Neural crest cell (in vitro differentiated cells): Measurements from ENCODE around the gene RABGAP1. TPM values are rescaled to one million over a fixed set of nuclear protein-coding genes. Genes with fewer than 3 reads are reported as not detected.
"Not testable (repeated sequence)": the region's sequence is repeated elsewhere in the genome, so short reads cannot be mapped to it uniquely, and the experiment has no call there.

Experiments used
- DNase-seq: peaks from one replicate; pipeline ENCODE4 v3.0.0; 2021; ENCODE audit warnings: low read depth, mixed read lengths, low spot score
- H3K27ac Mint-ChIP-seq: one replicate; pipeline ENCODE4 v1.8.0; 2021; ENCODE audit warnings: mild to moderate bottlenecking, mixed read lengths; ENCODE audit not compliant: unreplicated experiment
- H3K27me3 Mint-ChIP-seq: 2 replicates; pipeline ENCODE4 v1.8.0; 2021; ENCODE audit warnings: low read depth, mild to moderate bottlenecking, mixed read lengths
- H3K36me3 Mint-ChIP-seq: 2 replicates; pipeline ENCODE4 v1.8.0; 2021; ENCODE audit warnings: low read depth, mild to moderate bottlenecking, mixed read lengths
- H3K4me1 Mint-ChIP-seq: 2 replicates; pipeline ENCODE4 v1.8.0; 2021; ENCODE audit warnings: mixed read lengths
- H3K4me3 Mint-ChIP-seq: one replicate; pipeline ENCODE4 v1.8.0; 2021; ENCODE audit warnings: mild to moderate bottlenecking, mixed read lengths
- H3K9me3 Mint-ChIP-seq: 2 replicates; pipeline ENCODE4 v1.8.0; 2021; ENCODE audit warnings: mixed read lengths
- long read RNA-seq: library from polyadenylated mRNA; unstranded; transcript quantifications from one replicate; pipeline ENCODE4 v2.0.0, GENCODE V29; 2020
- total RNA-seq: library from RNA; stranded (reverse); gene quantifications from 2 replicates; pipeline ENCODE4 v1.2.1, GENCODE V29; 2021
- TF ChIP-seq, protein P1 (sequence below): fragments of 200-600 bp; sonication (generic); conservative IDR thresholded peaks from 2 replicates; pipeline ENCODE4 v1.5.0; 2021; ENCODE audit warnings: antibody characterized with exemption, mild to moderate bottlenecking

Gene RABGAP1
- total RNA-seq, result 54.9 and 59.5 TPM in 2 replicates
- long read RNA-seq, partial matches to known transcripts, result 37 of 77 reads
- long read RNA-seq, other reads (novel, unspliced or antisense), result 38 of 77 reads

DNA sequence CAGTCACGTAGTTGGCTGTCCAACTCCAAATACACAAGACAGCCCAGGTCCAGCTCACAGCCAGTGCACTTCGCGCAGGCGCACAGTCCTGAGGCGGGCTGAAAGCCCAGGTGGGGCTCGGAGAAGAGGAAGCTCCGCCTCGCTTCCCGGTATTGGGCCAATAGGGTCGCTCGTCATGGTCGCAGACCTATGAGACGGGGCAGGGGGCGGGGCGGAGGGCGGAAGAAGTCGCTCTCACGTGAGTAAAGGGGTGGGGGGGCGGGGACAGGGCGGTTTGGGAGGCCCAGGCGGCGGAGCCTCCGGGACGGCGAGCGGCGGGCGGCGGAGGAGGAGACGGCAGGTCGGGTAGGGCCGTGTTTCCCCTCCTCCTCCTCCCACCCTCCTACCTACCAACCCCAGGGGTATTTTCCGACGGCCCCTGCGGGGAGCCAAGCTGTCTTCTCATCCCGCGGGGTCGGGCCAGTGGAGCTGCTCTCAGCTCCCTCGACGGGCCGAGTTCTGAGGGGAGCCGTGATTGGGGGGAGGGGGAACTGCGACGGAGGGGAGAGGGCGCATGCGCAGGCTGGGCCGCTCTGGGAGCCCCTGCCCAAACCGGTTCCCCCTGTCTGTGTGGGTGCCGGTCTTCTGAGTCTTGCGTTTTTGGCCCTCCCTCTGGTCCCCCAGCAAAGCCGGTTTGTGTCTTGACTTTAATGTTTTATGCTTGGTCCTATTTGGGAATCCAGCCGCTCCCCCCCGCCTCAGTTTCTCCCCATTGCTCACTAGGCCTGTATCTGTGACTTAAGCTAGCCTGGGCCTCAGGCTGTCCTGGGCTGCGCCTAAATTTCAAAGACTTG lies at the start of gene RABGAP1:
TSS of gene RABGAP1 (plus strand) at position 272 of the 833 bp plus-strand sequence. CDS start 16,040 bp downstream, outside the sequence.
- Mint-ChIP-seq H3K9me3 (no peaks in the 10 kb centered on the region), H3K36me3 (peaks cover 7% of the 10 kb centered on the region), H3K4me3 (peak within 1 kb of the TSS; percentile 95), H3K4me1 (peaks cover 32% of the 10 kb centered on the region), H3K27ac (peak within 1 kb of the TSS; percentile 91), H3K27me3 (no peaks in the 10 kb centered on the region)
- TF ChIP-seq, protein P1, sequence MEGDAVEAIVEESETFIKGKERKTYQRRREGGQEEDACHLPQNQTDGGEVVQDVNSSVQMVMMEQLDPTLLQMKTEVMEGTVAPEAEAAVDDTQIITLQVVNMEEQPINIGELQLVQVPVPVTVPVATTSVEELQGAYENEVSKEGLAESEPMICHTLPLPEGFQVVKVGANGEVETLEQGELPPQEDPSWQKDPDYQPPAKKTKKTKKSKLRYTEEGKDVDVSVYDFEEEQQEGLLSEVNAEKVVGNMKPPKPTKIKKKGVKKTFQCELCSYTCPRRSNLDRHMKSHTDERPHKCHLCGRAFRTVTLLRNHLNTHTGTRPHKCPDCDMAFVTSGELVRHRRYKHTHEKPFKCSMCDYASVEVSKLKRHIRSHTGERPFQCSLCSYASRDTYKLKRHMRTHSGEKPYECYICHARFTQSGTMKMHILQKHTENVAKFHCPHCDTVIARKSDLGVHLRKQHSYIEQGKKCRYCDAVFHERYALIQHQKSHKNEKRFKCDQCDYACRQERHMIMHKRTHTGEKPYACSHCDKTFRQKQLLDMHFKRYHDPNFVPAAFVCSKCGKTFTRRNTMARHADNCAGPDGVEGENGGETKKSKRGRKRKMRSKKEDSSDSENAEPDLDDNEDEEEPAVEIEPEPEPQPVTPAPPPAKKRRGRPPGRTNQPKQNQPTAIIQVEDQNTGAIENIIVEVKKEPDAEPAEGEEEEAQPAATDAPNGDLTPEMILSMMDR, result no peak
- peak; percentile 91 for DNase-seq

DNA sequence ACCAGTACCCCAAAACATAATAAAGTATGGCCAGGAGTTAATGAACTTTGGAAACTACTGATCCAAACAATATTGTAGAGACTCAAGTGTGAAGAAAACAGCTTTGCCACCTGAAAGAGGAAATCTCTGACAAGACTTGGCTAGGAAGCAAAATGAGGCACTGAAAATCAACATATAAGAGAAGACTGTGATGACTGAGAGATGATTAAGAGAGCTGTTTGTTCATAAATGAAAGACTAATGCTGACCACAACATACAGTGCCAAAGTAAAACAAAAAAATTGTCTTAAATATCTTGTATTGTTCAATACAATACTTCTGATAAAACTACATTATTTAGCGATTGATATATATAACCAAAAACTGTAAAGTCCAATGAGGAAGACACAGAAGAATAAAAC lies 42.9 kb upstream of the RABGAP1 start:
- Mint-ChIP-seq H3K4me3 (no peak overlapping the region), H3K9me3 (no peaks in the 10 kb centered on the region), H3K27ac (no peak overlapping the region), H3K4me1 (peaks cover 16% of the 10 kb centered on the region), H3K27me3 (no peaks in the 10 kb centered on the region), H3K36me3 (no peaks in the 10 kb centered on the region)
- TF ChIP-seq, protein P1, result no peak
- DNase-seq, result no peak

DNA sequence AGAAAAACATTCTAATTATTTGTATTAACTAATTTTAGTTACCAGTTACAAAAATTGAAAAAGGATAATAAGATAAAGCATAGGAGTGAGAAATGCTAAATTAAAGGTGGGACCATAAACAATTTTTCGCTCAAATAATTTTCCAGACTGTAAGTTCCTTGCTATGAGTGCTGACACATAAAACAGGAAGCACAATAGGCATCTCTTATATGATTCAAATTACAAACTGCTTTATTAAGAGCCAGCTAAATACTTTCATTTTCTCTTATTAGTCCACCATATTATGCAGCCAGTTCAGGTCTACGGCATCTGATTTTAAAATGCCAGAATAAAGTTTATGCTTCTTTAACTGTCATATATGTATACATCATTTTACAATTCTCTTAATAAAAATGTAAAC lies 40.0 kb upstream of the RABGAP1 start:
- H3K27me3 Mint-ChIP-seq, result no peaks in the 10 kb centered on the region
- peaks cover 36% of the 10 kb centered on the region for H3K4me1 Mint-ChIP-seq
- TF ChIP-seq, protein P1, result no peak
- peaks cover 2% of the 10 kb centered on the region for H3K36me3 Mint-ChIP-seq
- no peak for DNase-seq
- no peak overlapping the region for H3K27ac Mint-ChIP-seq
- no peaks in the 10 kb centered on the region for H3K9me3 Mint-ChIP-seq
- peak overlapping the region; percentile 55 for H3K4me3 Mint-ChIP-seq

DNA sequence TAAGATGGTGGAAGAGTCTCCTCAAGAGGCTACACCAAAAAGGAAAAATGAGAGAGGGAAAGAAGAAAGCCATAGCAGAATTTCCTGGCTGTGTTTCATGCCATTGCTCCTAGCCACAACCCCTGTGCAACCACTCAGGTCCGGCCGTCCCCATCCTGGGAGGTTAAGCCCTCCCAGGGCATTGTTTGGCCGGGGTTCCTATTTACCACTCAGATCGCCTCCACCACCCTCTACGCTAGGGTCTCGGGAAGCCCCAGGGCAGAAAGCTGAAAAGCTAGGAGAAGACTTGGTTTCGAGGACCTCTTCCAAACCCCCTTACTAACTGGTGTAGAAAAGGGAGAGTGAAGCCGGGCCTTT lies 36.4 kb upstream of the RABGAP1 start:
- H3K4me1 Mint-ChIP-seq, result peaks cover 33% of the 10 kb centered on the region
- H3K9me3 Mint-ChIP-seq, result no peaks in the 10 kb centered on the region
- TF ChIP-seq, protein P1, result no peak
- H3K27ac Mint-ChIP-seq, result peak overlapping the region; percentile 98
- no peaks in the 10 kb centered on the region for H3K27me3 Mint-ChIP-seq
- DNase-seq, result peak; percentile 46
- peak overlapping the region; percentile 98 for H3K4me3 Mint-ChIP-seq
- H3K36me3 Mint-ChIP-seq, result peaks cover 2% of the 10 kb centered on the region

DNA sequence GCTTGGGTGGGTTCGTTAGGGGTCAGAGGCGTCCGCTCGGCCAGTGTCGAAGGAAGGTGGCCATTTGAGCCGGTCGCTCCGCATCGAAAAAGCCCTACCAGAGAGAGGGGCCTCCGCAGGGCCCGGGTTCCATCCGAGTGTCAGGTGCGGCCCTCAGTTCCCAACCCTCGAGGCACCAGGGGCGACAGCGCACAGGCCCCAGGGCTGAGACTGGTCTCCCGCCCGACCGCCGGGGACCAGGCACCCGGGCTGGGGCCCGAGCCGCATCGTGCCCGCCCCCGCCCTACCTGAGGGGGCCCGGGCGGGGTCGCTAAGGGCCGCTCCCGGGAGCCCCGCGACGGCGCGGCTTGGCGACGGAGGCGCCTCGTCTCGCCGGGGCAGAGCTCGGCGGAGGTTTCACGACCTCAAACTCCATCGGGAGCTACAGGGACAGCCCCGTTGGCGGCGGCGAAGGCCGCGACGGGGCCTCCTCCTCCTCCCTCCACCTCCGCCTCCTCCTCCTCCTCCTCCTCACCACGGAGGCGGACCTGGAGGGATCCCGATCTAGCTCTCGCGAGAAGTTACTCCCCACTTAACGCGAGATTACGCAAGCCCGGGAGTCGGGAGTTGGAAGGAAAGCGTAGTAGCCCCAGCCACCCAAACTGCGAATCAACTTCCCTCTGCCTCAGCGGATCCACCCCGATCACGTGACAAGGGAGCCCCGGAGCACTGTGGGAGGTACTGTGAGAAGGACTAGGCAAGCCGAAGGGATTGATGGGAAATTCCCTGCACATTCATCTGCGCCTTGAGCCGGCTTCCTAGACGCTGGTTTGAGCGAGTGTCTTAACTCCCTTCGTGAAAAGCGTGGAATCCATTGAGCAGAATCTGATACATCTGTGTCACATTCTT lies 35.8 kb upstream of the RABGAP1 start, which contains the start of gene RC3H2:
TSS of gene RC3H2 (minus strand) at position 537 of the 888 bp plus-strand sequence. CDS start 7,850 bp downstream, outside the sequence.
- Mint-ChIP-seq H3K27ac (peak within 1 kb of the TSS; percentile 99), H3K4me3 (peak within 1 kb of the TSS; percentile 98), H3K9me3 (no peaks in the 10 kb centered on the region), H3K36me3 (peaks cover 2% of the 10 kb centered on the region), H3K27me3 (no peaks in the 10 kb centered on the region), H3K4me1 (peaks cover 29% of the 10 kb centered on the region)
- peak; percentile 96 for DNase-seq
- TF ChIP-seq, protein P1, result no peak

DNA sequence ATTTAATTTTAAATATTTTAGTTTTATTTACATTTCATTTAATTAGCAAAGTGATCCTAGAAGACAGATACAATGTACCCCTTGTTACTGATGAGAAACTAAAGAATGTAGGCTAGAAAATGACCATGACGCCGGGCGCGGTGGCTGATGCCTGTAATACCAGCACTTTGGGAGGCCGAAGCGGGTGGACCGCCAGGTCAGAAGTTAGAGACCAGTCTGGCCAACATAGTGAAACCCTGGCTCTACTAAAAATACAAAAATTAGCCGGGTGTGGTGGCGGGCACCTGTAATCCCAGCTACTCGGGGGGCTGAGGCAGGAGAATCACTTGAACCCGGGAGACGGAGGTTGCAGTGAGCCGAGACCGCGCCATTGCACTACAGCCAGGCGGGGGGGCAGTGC lies 34.7 kb upstream of the RABGAP1 start:
- not testable (repeated sequence) for H3K9me3 Mint-ChIP-seq, DNase-seq, H3K27me3 Mint-ChIP-seq, H3K27ac Mint-ChIP-seq, H3K36me3 Mint-ChIP-seq, H3K4me3 Mint-ChIP-seq
- peaks cover 24% of the 10 kb centered on the region for H3K4me1 Mint-ChIP-seq
